ENCODE data around the gene KLHL29. TPM values are rescaled to one million over a fixed set of nuclear protein-coding genes. Genes with fewer than 3 reads are reported as not detected.

Gene KLHL29
- total RNA-seq, 4 donors from 2014 or later = 7.6 to 15.3 (median 8.4) TPM

GRCh38 chr2:23467618-23468017 is 82.6 kb downstream of the KLHL29 start:
- TF ChIP-seq, protein P1, sequence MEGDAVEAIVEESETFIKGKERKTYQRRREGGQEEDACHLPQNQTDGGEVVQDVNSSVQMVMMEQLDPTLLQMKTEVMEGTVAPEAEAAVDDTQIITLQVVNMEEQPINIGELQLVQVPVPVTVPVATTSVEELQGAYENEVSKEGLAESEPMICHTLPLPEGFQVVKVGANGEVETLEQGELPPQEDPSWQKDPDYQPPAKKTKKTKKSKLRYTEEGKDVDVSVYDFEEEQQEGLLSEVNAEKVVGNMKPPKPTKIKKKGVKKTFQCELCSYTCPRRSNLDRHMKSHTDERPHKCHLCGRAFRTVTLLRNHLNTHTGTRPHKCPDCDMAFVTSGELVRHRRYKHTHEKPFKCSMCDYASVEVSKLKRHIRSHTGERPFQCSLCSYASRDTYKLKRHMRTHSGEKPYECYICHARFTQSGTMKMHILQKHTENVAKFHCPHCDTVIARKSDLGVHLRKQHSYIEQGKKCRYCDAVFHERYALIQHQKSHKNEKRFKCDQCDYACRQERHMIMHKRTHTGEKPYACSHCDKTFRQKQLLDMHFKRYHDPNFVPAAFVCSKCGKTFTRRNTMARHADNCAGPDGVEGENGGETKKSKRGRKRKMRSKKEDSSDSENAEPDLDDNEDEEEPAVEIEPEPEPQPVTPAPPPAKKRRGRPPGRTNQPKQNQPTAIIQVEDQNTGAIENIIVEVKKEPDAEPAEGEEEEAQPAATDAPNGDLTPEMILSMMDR (IDR thresholded peaks at IDR 0.05; ENCODE audit: low read depth) = no peak

DNA sequence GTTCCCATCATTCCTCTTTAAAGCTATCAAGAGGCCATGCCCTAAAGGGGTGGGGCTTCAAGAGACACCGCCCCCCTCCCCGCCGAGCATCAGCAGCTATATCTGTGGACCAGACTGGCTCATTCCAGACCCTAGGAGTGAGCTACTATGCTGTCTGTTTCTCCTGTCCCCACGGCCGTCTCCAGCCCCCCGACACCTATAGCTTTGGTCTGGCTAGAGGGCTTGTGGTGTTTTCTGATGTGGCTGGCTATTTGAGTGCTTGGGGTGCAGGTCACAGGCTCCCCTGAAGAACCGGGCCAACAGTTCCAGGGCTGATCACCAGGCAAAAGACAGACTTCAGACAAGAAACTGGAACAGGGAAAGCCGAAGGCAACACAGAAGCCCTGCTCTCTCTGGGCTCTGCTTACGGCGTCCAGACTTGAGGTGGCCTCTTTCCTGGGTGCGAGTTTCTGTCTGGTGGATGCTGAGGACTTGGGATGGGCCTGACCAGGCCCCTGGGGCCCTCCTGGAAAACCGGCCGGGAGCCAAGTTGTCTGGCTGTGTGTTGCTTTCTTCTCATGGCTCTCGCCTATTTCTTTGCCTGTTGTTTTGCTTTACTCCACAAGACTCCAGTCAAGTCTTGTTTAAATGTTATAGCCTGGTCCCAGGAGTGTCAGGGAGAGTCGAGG is 83.6 kb downstream of the KLHL29 start:
- TF ChIP-seq, protein P1 (IDR thresholded peaks at IDR 0.05; ENCODE audit: low read depth) = no peak

DNA sequence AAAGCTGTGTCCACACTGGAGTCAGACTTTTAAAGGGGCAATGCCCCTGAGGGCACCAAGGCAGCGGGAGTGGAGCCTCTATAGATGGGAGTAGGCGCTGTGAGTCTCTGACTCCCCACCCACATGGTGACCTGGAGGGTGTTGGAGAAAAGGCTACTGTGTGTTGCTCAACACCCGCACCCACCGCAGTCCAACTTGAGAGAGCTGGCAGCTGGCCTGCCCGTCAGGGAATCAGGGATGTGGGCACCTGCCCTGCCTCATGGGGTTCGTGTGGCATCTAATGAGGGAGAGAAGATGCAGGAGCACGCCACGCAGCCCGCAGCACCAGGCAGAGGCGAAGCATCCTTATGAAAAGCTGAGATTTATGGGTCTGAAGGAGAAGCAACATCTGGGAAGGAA is 84.2 kb downstream of the KLHL29 start:
- TF ChIP-seq, protein P1 (IDR thresholded peaks at IDR 0.05; ENCODE audit: low read depth) = no peak

- TF ChIP-seq, protein P1 (IDR thresholded peaks at IDR 0.05; ENCODE audit: low read depth) = no peak
Measured at GRCh38 chr2:23475036-23475435, 90.1 kb downstream of the KLHL29 start.

DNA sequence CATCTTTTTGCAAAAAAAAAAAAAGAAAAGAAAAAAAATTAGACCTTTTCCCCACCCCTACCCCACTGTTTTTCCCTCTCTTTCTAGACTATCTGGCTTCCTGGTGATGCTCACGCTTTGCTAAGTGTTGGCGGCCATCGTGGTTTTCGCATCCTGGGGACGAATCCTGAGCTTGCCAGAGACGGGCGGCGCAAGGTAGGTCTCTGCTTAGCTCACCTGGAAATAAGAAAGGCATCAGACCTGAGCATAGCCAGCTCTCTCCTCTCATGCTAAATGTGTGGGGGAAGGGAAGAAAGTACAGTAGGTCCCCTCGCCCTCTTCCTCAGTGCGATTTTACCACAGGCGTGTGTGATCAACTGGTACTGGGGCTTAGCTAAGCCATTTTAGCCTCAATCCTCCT is 90.5 kb downstream of the KLHL29 start:
- TF ChIP-seq, protein P1 (IDR thresholded peaks at IDR 0.05; ENCODE audit: low read depth) = no peak

DNA sequence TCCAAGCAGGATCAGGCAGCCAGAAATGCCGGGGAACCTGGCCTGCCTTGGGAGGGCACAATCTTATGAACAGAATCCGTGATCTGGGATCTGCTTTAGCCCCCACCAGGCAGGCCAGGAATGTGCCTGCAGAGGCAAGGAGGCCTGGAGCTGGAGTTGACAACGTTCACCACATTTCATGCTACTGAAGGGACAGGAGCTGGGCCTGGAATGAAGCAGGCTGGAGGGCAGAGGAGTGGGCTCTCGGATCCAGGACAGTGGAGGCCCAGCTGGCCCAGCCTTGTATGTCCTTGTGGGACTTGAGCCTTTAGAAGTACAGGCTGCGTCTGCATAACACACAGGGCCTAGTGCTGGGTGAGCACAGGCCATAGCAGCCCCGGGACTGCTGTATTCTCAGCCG is 91.8 kb downstream of the KLHL29 start:
- TF ChIP-seq, protein P1 (IDR thresholded peaks at IDR 0.05; ENCODE audit: low read depth) = no peak

- TF ChIP-seq, protein P1 (IDR thresholded peaks at IDR 0.05; ENCODE audit: low read depth) = no peak
Measured at GRCh38 chr2:23477392-23477791, 92.4 kb downstream of the KLHL29 start.
